Glutamatergic neuron (in vitro differentiated cells): ENCODE data around the gene RABEP1. TPM values are rescaled to one million over a fixed set of nuclear protein-coding genes. Genes with fewer than 3 reads are reported as not detected.

Experiments used
- DNase-seq: peaks from one replicate; pipeline ENCODE4 v3.0.0; 2022
- H3K27ac Mint-ChIP-seq: one replicate; pipeline ENCODE4 v1.8.0; 2020; ENCODE audit warnings: mild to moderate bottlenecking, mixed read lengths, inconsistent platforms; ENCODE audit not compliant: unreplicated experiment
- H3K27me3 Mint-ChIP-seq: one replicate; pipeline ENCODE4 v1.8.0; 2020; ENCODE audit warnings: mild to moderate bottlenecking, moderate library complexity, mixed read lengths, inconsistent platforms; ENCODE audit not compliant: unreplicated experiment
- H3K36me3 Mint-ChIP-seq: one replicate; pipeline ENCODE4 v1.8.0; 2020; ENCODE audit warnings: mild to moderate bottlenecking, mixed read lengths, inconsistent platforms; ENCODE audit not compliant: unreplicated experiment
- H3K4me1 Mint-ChIP-seq: one replicate; pipeline ENCODE4 v1.8.0; 2020; ENCODE audit warnings: mild to moderate bottlenecking, low read depth, mixed read lengths, inconsistent platforms; ENCODE audit not compliant: unreplicated experiment
- H3K4me3 Mint-ChIP-seq: one replicate; pipeline ENCODE4 v1.8.0; 2020; ENCODE audit warnings: mild to moderate bottlenecking, mixed read lengths, inconsistent platforms; ENCODE audit not compliant: unreplicated experiment
- H3K9me3 Mint-ChIP-seq: one replicate; pipeline ENCODE4 v1.8.0; 2020; ENCODE audit warnings: mild to moderate bottlenecking, moderate library complexity, mixed read lengths, inconsistent platforms; ENCODE audit not compliant: unreplicated experiment
- total RNA-seq: library from RNA; stranded (reverse); fragmentation: NEBNext Ultra II Directional; extraction: Animal tissue kit (Norgen Biotek cat#: 25700); gene quantifications from one replicate; pipeline ENCODE4 v1.2.1, GENCODE V29; 2021; ENCODE audit not compliant: unreplicated experiment
- TF ChIP-seq, protein P1 (sequence below): fragments of 200-600 bp; sonication (generic); IDR thresholded peaks from one replicate; pipeline ENCODE4 v1.5.0; 2021; ENCODE audit not compliant: partially characterized antibody, unreplicated experiment

RABEP1 gene
- total RNA-seq, 1 donor from 2014 or later: 63.0 TPM

DNA sequence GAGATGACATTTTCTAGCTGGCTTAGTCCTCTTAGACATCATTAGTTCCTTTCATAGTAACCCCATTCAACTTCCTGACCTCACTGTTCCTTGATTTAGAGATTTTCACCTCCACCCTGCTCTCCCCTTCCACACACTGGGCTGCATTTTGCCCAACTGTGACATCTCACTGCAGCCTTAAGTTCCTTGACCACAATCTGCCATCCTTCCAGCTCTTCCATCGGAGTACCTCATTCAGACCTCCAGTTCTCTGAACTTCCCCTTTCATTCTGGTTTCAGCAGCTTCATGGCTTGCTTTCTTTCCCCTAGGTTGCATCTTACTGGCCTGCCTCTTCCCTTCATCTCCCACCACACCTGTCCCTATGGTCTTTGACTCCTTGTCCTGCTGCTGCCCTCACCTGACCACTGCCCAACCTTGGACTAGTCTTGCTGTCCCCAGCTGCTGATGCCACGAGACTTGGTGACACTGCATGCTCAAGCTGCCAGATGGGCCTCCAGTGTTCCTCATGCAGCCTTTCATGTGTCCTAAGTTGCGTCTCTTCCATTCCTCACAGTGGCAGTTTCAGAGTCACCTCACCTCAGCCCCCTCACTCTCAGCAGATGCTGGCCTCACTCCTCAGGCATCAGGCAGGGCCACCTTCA, 96.6 kb downstream of the RABEP1 start:
- Mint-ChIP-seq H3K9me3 (peaks cover 11% of the 10 kb centered on the region), H3K36me3 (peaks cover 9% of the 10 kb centered on the region), H3K27ac (no peak overlapping the region), H3K4me3 (no peak overlapping the region), H3K4me1 (no peaks in the 10 kb centered on the region), H3K27me3 (peaks cover 3% of the 10 kb centered on the region)
- DNase-seq: no peak
- TF ChIP-seq, protein P1, sequence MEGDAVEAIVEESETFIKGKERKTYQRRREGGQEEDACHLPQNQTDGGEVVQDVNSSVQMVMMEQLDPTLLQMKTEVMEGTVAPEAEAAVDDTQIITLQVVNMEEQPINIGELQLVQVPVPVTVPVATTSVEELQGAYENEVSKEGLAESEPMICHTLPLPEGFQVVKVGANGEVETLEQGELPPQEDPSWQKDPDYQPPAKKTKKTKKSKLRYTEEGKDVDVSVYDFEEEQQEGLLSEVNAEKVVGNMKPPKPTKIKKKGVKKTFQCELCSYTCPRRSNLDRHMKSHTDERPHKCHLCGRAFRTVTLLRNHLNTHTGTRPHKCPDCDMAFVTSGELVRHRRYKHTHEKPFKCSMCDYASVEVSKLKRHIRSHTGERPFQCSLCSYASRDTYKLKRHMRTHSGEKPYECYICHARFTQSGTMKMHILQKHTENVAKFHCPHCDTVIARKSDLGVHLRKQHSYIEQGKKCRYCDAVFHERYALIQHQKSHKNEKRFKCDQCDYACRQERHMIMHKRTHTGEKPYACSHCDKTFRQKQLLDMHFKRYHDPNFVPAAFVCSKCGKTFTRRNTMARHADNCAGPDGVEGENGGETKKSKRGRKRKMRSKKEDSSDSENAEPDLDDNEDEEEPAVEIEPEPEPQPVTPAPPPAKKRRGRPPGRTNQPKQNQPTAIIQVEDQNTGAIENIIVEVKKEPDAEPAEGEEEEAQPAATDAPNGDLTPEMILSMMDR: no peak

DNA sequence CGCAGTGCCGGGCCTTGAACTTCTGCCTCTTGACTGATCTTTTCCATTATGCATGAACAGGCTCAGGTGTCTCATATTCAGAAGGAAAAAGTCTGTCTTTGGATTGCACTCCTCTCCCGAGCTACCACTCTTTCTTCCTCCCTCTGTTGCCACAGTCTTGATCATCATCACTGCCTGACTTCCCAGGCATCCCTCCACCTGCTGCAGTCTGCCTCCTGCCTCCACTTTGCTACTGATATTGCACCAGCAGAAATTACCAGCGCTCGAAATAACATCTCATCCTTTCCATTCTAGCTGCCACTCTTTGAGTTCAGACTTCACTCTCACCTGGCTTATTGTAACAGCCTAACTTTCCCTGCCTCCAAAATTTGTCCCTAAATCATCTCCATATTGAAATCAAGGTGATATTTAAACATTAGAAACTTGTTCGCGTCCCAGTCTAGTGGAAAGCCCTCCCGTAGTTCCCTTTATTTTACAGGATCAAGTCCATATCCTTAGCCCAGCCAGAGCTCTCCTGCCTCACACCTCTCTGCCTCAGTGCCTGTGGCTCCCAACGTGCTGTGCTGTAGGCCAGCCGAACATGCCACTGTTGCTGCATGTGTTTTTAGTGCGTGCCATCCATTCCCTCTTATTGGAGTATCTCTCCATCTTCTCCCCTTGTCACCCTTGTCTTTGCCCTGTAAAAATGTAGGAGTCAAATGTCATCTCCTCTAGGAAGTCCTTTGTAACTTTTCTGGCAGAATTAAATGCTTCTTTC, 97.4 kb downstream of the RABEP1 start:
- H3K36me3 Mint-ChIP-seq: peaks cover 9% of the 10 kb centered on the region
- no peak overlapping the region for H3K4me3 Mint-ChIP-seq
- TF ChIP-seq, protein P1: no peak
- H3K9me3 Mint-ChIP-seq: peaks cover 11% of the 10 kb centered on the region
- no peak for DNase-seq
- peak overlapping the region; percentile 18 for H3K27ac Mint-ChIP-seq
- peaks cover 3% of the 10 kb centered on the region for H3K27me3 Mint-ChIP-seq
- H3K4me1 Mint-ChIP-seq: no peaks in the 10 kb centered on the region

DNA sequence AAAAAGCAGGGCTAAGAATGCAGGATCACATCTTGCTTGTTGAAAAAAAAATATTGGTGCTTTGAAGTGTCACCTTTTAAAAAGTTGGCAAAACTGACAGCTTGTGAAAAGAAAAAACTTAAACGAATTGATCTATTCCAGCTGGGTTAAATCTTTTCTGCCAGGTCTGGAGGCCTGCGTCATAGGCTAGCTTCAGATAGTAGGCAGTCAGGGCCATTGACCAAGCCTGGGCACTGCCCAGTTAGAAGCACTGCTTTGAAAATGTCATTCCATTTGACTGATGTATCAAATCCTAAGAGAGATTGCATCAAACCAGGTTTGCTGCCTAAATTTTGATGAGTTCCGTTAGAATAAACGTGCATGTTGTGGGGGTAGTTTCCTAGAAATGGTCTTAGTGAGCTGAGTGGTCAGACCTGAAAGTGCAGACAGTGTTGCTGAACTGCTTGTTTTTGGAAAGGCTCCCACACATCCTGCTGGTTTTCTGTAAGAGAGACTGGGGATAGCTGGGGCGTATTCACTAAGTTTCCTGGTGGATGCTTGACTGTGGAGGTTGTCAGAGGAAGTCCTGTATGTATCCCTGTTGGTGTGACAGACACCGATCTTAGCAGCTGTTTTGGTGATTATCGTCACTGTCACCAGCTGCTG, 98.5 kb downstream of the RABEP1 start:
- DNase-seq: no peak
- Mint-ChIP-seq H3K4me1 (no peaks in the 10 kb centered on the region), H3K4me3 (no peak overlapping the region), H3K36me3 (peaks cover 9% of the 10 kb centered on the region), H3K27ac (no peak overlapping the region), H3K27me3 (peaks cover 3% of the 10 kb centered on the region), H3K9me3 (peaks cover 9% of the 10 kb centered on the region)
- TF ChIP-seq, protein P1: no peak

DNA sequence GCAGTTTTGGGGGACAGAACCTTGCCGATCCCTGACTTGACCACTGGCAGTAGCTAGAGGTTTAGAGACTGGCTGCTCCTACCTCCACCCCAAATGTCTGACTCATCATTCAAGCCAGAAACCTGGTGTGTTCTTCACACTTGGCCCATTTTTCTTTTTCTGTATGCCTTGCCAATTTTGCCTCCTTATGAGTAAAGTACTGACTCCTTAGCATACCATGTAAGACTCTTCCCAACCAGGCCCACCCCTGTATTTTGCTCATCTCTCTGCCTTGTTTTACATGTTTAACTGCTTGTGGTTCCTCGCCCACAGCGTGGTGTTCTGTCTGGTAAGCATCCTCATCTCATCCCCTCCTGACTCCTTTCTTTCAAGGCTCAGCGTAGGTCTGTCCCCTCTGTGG, 99.5 kb downstream of the RABEP1 start:
- Mint-ChIP-seq H3K9me3 (peaks cover 9% of the 10 kb centered on the region), H3K4me3 (no peak overlapping the region), H3K27ac (peak overlapping the region; percentile 1), H3K27me3 (peaks cover 3% of the 10 kb centered on the region), H3K36me3 (peaks cover 9% of the 10 kb centered on the region), H3K4me1 (no peaks in the 10 kb centered on the region)
- no peak for DNase-seq
- TF ChIP-seq, protein P1: no peak

DNA sequence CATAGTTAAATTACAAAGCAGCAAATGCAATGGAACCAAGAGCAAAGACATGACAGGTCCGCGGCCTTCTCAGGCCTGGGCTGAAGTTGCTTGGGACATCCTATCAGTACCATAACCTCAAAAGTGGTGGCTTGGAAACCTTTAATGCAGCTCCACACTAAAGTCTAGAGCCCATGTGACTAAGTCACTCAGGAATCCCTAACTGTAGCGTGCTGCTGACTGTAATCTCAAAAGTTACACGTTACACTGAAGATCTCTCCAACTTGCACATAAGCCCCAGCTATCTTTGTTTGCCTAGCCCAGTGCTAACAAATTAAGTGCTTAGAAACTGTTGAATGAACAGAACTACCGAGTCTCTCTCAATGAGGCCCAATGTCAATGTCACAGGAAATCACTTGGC, 109.6 kb downstream of the RABEP1 start:
- no peaks in the 10 kb centered on the region for H3K9me3 Mint-ChIP-seq
- no peaks in the 10 kb centered on the region for H3K4me1 Mint-ChIP-seq
- DNase-seq: no peak
- H3K27ac Mint-ChIP-seq: no peak overlapping the region
- no peak overlapping the region for H3K4me3 Mint-ChIP-seq
- no peaks in the 10 kb centered on the region for H3K27me3 Mint-ChIP-seq
- H3K36me3 Mint-ChIP-seq: no peaks in the 10 kb centered on the region
- TF ChIP-seq, protein P1: no peak
